HG02943 (cell line): ENCODE results near the gene ACAD8.
"Not testable (repeated sequence)": the region's sequence is repeated elsewhere in the genome, so short reads cannot be mapped to it uniquely, and the experiment has no call there.

ENCODE experiments used
- ATAC-seq: cut with Tn5 transposase; IDR thresholded peaks from one replicate; pipeline ENCODE4 v1.9.1; 2021; ENCODE audit warnings: mild to moderate bottlenecking, low read depth, moderate library complexity; ENCODE audit not compliant: unreplicated experiment

The ACAD8 gene

GRCh38 chr11:134237557-134237922, 15.8 kb upstream of the ACAD8 start:
- ATAC-seq = no peak

DNA sequence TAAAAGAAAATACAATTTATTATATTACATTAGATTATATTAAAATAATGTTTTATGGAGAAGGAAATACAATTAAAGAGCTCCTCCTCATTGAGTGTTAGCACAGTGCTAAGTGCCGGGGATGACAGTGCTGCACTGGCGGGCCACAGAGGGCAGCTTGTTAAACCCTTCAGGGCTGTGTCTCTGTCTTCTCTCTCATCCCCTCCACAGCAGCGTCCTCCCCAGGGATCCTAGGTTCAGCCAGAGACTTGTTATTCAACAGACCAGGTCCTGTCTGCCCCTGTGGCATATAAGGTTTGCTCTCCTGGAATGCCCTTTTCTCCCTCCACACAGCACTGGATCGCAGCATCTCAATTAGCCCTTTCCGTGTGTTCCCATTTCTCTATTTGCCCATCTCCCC, 14.4 kb upstream of the ACAD8 start:
- ATAC-seq = no peak

- no peak for ATAC-seq
These were observed 12.8 kb upstream of the ACAD8 start for GRCh38 chr11:134240592-134240991.

- ATAC-seq = no peak
These were observed 11.0 kb upstream of the ACAD8 start for GRCh38 chr11:134242376-134242775.

- no peak for ATAC-seq
These were observed 9.5 kb upstream of the ACAD8 start for GRCh38 chr11:134243913-134244312.

- peak; percentile 75 for ATAC-seq
These were observed 8.8 kb upstream of the ACAD8 start for GRCh38 chr11:134244593-134244992.

GRCh38 chr11:134245434-134245833, 7.9 kb upstream of the ACAD8 start:
- ATAC-seq = no peak

- ATAC-seq = no peak
These were observed 7.3 kb upstream of the ACAD8 start for GRCh38 chr11:134246100-134246499.

GRCh38 chr11:134246678-134247077, 6.7 kb upstream of the ACAD8 start:
- no peak for ATAC-seq

GRCh38 chr11:134248910-134249480, 4.4 kb upstream of the ACAD8 start:
- no peak for ATAC-seq

GRCh38 chr11:134250246-134250645, 3.1 kb upstream of the ACAD8 start:
- ATAC-seq = no peak

DNA sequence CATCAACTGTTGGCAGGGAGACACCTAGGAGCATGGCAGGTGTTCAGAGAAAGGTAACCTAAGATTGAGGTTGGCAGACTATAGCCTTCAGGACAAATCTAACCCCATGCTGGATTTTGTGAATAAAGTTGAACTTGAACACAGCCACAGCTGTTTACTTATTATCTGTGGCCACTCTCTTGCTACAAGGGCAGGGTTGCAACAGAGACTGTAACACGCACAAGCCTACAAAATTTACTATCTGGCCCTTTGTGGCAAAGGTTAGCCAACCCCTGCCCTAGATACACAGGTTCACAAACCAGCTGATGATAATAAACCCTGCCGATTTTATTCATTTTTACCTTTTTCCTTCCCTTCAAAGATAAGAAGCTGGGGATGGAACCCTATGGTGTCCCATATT, 2.7 kb upstream of the ACAD8 start:
- no peak for ATAC-seq

DNA sequence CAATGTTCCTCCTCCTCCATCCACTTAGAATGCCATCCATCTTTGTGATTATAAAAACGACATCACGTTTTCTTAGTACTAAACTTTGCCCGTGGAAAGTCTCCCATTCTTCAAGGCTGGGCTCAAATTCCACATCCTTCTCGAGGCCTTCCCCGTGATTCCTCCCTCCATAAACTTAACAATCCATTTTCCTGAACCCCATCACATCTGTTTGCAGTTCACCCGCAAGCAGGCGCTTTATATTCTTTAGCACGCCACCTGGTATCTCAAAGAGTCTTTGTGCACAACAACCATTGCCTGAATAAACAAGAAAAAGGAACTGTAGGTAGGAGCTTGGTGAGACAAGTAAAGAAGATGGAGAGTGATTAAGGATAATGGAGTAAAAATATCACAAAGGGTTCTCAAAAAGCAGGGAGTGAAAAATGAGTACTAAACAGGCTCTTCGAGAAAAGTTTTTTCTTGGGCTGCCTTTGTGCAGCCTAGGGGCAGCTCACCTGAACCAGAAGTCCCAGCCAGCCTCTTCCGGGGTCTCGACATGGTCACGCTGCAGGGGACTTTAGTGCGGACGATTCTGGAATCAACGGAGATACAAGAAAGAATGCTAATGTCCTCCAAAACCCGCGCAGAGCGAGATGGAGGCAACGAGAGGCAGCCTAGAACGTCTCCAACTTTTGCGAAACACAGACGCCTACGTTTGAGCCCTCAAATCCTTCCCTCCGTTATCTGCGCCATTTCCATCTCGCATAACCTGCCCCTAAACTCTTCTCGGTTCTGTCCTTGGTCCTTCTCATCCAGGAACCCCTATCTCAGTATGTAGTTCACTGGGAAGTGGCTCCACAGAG, 801 bp upstream of the ACAD8 start:
- peak; percentile 30 for ATAC-seq

- no peak for ATAC-seq
These were observed 1.2 kb downstream of the ACAD8 start for GRCh38 chr11:134254433-134255183.

DNA sequence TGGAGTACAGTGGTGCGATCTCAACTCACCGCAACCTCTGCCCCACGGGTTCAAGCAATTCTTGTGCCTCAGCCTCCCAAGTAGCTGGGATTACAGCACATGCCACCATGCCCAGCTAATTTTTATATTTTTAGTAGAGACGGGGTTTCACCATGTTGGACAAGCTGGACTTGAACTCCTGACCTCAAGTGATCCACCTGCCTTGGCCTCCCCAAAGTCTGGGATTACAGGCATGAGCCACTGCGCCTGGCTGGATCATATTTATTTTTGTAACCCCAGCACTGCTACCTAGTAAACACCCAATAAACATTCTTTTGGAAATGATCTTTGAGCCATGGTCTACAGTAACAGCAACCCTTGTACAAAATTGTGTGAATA, 1.8 kb downstream of the ACAD8 start:
- ATAC-seq = not testable (repeated sequence)

GRCh38 chr11:134257101-134257500, 3.7 kb downstream of the ACAD8 start:
- ATAC-seq = no peak

GRCh38 chr11:134258577-134258976, 5.2 kb downstream of the ACAD8 start:
- ATAC-seq = no peak

DNA sequence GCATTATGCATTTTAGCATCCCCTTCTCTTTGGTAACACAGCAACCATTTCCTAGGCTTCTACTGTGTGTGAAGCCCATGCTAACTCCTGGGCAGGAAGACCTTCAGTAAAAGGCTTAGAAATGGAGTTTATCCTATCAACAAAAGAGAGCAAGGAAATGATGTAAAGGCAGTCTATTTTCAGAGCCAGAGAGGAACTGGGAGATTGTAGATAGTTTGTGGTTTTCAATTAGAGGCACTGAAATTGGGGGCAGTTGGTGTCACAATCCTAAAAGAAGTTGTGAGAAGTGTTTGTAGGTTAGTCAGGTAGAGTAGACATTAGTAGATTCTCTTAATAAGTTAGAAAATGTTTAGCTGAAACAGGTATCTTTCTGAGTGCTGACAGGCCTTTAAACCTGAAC, 7.1 kb downstream of the ACAD8 start:
- ATAC-seq = no peak

DNA sequence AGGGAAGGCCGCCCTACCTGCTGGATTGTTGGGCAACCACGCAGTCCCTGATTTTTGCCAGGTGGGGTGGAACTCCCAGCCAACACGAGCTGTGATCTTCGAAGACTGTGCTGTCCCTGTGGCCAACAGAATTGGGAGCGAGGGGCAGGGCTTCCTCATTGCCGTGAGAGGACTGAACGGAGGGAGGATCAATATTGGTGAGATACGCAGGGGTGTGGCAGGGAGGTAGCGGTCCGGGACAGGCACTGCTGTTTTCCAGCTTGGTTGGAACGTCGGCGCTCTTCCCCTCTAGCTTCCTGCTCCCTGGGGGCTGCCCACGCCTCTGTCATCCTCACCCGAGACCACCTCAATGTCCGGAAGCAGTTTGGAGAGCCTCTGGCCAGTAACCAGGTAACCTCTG, 7.6 kb downstream of the ACAD8 start:
- ATAC-seq = no peak

DNA sequence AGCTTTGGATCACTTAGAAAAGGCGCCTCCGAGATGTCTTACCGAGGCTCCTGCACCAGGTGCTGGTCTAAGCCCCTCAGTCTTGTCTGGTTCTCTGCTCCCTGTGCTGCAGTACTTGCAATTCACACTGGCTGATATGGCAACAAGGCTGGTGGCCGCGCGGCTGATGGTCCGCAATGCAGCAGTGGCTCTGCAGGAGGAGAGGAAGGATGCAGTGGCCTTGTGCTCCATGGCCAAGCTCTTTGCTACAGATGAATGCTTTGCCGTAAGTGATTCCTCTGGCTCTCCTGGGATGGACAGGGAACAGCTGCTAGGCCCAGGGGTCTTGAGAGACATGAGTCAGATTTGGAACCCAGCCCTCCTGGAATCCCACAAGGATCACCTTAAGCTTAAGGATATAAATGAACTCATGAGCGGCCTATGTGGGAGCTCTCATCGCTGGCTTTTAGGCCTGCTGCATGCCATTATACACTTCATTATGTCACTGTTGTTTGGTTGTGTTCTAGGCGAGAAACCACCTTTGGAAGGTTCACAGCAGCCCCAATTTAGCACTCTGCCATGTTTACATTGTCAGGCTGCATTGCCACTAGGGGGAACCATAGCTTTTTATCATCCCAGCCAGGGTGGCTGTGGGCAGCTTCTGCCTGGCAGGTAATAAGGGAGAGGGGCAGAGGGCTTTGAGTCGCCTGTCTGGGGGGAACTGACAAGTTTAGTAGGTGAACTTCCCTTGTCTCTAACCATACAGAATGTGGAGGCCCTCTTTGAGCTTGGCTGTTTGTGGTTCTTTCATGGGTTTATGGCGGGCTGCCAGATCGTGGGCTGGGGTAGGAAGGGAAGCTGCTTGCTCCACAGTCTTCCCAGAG, 8.5 kb downstream of the ACAD8 start:
- no peak for ATAC-seq
